ENCODE data around the gene BLOC1S3.
"Not testable (repeated sequence)": the region's sequence is repeated elsewhere in the genome, so short reads cannot be mapped to it uniquely, and the experiment has no call there.

BLOC1S3 gene

DNA sequence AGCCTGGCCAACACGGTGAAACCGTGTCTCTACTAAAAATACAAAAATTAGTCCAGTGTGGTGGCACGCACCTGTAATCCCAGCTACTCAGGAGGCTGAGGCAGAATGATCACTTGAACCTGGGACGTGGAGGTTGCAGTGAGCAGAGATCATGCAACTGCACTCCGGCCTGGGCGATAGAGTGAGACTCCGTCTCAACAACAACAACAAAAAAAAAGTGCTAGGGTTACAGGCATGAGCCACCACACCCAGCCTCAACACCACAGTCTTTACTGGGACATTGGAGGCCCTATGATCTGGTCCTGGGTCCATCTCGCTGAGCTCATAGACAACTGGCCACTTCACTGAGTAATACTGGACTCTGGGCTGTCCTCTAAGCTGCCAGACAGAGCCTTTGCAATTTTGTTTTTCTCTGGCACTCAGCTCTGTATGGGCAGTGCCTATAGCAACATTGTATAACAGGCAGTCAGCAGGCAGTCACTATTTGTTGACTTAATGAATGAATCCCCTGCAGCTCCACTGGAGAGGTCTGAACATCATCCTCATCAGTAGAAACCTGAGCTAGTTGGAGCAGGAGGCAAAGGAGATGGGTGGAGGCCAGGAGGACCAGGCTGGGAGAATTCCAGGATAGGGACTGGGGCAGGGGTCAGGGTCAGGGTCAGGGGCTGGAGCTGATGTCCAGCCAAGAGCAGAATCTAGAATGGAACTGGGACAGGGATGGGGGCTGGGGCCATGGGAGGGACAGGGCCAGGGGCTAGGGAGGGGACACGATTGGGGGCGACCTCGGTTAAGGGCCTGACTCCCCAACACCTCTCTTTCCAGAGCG, 8.1 kb downstream of the BLOC1S3 start:
- DNase-seq (ENCODE audit: low read depth) = no peak

DNA sequence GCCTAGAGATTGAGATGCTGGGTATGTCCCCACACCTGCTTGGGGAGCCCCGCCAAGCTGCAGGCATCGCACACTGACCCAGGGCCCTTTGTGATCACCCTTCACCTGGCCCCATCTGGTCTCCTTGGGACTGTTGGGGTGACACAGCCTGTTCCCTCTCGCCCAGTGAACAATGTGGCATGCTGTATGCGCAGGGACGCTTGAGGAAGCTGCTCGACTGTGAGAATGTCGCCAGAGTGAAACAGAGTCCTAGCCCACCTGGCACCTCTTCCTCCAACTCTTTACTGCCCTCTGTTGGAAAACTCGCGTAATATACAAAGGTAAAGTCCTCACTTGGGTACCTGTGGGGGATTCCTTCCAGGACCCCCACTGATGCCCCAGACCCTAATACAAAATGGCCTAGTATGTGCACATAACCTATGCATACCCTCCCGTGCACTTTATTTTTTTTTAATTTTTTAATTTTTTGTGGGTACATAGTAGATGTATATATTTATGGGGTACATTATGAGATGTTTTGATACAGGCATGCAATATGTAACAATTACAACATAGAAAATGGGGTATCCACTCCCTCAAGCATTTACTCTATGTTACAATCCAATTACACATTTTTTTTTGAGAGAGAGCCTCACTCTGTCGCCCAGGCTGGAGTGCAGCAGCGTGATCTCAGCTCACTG, 9.0 kb downstream of the BLOC1S3 start:
- DNase-seq (ENCODE audit: low read depth) = no peak

DNA sequence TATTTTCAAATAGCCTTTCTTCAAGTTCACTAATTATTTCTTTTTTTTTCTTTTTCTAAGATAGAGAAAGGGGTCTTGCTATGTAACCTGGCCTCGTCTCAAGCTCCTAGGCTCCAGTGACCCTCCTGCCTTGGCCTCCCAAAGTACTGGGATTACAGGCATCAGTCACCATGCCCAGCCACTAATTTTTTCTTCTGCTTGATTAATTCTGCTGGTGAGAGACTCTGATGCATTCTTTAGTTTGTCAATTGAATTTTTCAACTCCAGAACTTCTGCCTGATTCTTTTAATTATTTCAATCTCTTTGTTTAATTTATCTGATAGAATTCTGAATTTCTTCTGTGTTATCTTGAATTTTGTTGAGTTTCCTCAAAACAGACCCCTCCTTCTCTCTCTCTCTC, 11.4 kb downstream of the BLOC1S3 start:
- DNase-seq (ENCODE audit: low read depth) = no peak

DNA sequence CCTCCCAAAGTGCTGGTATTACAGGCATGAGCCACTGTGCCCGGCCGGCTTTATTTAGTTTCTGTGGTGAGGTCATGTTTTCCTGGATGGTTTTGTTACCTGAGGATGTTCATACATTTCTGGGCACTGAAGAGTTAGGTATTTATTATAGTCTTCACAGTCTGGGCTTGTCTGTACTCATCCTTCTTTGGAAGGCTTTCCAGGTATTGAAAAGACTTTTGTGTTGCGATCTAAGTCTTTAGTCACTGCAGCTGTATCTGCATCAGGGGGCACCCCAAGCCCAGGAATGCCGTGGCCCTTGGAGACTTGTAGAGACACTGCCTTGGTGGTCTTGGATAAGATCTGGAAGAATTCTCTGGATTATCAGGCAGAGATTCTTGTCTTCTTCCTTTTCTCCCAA, 12.8 kb downstream of the BLOC1S3 start:
- DNase-seq (ENCODE audit: low read depth) = no peak

DNA sequence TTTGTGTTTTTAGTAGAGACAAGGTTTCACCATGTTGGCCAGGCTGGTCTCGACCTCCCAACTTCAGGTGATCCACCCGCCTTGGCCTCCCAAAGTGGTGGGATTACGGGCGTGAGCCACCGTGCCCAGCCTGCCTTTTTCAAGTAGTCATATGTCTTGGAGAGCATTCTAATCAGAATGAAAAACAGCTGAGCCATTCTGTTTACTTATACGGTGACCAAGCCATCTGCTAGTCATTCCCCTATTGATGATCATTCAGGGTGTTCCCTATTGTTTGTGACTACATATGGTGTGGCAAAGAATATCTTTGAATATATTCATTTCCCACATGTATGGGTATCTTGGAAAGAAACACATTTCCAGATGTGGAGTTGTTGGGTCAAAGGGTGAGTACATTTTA, 17.2 kb downstream of the BLOC1S3 start:
- no peak for DNase-seq (ENCODE audit: low read depth)

DNA sequence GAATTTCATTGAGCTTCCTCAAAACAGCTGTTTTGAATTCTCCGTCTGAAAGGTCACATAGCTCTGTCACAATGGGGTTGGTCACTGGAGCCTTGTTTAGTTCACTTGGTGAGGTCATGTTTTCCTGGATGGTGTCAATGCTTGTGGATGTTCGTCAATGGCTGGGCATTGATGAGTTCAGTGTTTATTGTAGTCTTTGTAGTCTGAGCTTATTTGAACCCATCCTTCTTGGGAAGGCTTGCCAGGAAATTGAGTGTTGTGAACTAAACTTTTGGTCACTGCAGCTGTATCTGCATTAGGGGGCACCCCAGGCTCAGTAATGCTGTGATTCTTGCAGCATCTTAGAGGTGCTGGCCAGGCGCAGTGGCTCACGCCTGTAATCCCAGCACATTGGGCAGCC, 22.0 kb downstream of the BLOC1S3 start:
- no peak for DNase-seq (ENCODE audit: low read depth)

DNA sequence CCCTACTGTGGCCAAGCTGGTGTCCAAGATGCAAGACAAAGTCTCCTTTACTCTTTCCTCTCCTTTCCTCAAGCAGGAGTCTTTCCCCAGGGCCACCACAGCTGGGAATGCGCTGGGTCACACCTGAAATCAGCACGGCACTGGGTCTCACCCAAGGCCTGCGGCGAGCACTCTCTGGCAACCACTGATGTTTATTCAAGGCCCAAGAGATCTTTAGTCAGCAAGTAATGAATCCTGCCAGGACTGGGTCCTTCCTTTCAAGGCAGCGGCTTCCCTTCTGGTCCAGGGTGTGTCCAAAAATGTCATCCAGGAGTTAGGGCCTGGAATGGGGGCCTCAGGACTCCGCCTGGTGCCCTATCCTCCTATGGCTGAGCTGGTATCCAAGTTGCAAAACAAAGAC, 24.1 kb downstream of the BLOC1S3 start:
- DNase-seq (ENCODE audit: low read depth) = no peak

DNA sequence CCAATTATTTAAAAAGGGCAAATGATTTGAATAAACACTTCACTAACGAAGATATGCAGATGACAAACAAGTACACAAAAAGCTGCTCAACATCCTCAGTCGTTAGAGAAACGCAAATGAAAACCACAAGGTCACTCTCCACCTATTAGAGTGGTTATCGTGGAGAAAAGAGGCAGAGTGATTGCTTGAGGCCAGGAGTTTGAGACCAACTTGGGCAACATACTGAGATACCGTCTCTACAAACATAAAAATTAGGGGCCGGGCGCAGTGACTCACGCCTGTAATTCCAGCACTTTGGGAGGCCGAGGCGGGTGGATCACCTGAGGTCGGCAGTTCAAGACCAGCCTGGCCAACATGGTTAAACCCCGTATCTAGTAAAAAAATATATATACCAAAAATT, 27.2 kb downstream of the BLOC1S3 start:
- no peak for DNase-seq (ENCODE audit: low read depth)

DNA sequence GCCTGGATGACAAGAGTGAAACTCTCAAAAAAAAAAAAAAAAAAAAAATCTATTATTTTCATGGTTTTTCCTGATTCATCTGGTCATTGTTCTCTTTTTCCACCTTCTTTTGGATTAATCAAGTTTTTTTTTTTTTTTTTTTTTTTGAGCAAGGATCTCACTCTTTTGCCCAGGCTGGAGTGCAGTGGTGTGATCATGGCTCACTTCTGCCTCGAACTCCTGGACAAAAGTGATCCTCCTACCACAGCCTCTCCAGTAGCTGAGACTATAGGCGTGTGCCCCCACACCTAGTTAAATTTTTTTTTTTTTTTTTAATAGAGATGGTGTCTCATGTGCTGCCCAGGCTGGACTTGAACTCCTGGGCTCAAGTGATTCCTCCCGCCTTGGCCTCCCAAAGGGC, 27.7 kb downstream of the BLOC1S3 start:
- DNase-seq (ENCODE audit: low read depth) = no peak

DNA sequence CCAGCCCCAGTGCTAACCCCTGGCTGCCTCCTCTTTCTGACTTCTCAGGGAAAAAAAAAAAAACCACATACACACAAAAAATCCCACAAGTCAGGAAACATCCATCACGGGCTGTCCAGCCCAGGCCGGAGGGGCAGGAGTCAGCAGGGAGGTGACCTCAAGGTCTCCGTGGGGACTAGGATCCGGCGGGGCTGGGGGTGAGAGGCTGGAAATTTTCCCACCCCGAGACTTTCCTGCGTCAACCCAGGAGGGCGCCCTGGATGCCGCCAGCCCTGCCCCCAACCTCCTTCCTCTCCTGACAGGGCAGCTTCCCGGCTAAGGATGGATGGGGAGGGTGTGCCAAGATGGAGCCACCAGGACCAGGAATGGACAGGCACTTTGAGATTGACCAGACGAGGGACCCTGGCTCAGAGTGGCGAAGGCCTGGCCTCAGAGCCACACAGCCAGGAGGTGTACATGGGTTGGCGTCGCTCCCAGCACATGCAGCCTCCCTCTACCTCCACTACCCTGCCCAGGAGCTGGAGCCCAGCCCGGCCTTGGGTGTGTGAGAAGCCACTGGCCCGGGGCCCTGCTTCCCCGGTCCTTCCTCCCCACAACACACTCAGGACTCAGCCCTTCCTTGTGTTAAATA, 33.3 kb downstream of the BLOC1S3 start:
- no peak for DNase-seq (ENCODE audit: low read depth)

DNA sequence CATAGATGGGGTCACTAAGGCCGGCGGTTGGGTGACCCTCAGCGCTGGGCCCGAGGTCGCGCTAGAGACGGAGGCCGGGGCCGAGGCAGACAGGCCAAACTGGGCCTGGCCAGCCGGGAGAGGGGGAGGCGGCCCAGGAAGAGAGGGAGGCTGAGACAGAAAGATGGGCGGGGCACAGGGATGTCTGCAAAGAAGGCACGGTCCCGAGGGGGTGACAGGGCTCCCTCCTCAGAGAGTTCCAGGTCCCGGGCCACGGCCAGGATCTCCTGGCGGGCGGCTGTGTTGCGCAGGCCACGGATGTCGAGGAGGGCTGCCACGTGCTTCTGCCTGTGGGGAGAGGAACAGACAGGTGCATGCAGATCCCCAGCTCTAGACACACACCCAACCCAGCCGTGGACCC, 34.4 kb downstream of the BLOC1S3 start:
- DNase-seq (ENCODE audit: low read depth) = no peak

DNA sequence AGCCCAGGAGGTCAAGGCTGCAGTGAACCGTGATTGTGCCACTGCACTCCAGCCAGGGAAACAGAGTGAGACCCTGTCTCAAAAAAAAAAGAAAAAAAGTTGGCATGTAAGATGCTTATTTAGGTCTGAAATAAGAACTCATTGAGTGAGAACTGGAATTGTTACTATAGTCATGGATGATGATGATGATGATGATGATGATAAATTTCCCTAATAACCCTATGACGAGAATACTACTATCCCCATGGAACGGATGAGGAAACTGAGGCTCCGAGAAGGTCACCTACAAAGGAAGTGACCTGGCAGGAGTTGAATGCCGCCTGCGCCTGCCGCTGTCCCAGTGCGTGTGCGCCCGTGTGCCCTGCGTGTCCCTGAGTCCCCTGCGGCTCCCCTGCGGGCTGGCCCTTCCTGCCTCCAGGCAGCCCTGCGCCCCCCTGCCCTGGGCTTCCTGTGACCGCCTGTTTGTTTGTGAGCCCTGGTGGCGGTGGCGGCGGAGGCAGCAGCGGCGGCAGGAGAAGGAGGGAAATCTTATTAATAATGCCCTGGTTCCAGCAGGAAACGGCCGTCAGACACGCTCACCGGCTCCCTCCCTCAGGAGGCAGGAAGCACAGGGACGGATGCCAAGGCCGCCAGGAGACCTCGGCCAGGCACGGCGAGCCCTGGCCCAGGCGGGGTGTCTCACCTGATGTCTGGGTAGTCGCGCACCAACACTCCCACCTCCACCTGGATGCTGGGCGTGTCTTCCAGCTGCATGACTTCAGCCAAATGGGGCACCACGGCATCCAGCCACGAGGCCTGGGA, 37.0 kb downstream of the BLOC1S3 start:
- no peak for DNase-seq (ENCODE audit: low read depth)

DNA sequence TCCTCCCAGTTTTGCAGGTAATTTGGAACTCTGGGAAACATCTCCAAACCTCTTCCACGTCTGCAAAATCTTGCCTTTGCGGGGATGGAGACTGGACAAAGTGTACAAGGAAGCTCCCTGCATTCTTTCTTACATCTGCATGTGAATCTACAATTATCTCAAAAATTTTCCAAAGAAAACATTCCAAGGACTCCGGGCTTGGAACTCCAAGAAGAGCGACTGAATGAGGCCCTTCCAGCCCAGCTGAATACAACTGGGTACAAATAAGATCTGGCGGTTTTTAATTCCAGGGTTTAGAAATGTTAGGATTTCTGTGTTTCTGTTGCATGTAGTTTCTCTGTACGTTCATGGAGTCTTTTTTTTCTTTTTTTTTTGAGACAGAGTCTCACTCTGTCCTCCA, 38.1 kb downstream of the BLOC1S3 start:
- no peak for DNase-seq (ENCODE audit: low read depth)

DNA sequence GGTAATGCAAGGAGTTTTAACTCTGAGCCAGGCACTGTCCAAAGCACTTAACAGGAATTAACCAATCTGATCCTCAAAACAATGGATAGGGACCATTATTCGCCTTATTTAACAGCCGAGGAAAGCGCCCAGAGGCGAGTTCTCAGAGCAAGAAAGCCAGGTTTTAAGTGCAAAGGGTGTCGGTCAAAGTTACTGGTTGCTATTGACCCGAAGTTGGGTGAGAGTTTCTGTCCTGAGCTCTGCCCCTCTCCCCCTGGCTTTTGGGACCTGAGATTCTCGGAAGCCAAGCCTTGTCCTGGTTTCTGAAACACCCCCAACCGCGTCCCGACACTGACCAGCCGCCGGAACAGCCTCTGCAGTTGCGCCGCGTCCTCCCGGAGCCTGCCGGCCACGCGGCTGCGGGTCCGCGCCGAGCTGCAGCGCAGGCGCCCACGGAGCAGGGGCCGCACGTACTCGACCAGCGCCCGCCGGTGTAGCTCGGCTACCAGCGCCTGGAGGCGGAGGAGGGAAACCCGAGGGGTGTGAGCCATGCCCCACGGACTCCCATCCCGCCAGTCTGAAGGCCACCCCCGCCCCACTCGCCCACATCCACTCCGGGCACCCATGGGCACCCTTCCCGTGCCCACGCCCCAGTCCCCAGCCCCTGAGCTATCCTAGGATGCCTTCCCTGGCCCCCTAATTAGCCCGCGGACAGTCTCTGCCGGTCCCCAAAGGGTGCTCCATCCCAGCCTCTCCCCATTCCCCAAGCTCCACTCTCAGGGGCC, 38.8 kb downstream of the BLOC1S3 start:
- DNase-seq (ENCODE audit: low read depth) = no peak

DNA sequence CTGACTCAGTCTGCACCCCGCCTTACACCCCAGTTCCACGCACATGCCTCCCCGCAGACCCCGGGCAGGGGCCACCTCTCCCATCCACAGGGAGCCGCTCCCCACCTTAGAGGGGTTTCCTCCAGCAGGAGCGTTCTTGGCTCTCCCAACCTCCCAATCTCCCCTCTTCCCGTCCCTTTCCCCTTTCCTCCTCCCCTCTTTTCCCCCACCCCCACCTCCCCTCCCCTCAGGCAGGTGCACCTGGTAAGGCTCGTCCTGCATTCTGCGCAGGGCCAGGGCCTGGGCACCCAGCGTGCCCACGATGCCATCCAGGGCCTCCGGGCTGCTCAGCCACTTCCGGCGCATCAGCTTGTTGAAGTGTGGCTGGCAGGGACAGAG, 39.4 kb downstream of the BLOC1S3 start:
- DNase-seq (ENCODE audit: low read depth) = no peak

DNA sequence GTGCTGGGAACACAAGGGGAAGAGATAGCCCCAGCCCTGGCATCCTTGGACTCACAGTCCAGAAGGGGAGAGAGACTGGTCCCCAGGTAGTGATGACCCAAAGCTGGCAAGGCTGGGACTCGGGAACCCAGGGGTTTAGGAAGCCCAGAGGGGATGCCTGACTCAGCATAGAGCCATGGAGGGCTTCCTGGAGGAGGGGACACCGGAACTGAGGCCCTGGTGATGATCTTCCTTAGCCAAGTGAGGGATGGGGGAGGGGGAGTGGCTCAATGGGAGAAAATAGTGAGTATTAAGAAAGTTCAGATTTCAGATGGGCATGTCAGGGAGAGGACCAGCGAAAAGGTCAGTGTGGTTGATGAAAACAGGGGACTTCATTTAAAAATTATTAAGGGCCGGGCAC, 39.8 kb downstream of the BLOC1S3 start:
- DNase-seq (ENCODE audit: low read depth) = no peak

DNA sequence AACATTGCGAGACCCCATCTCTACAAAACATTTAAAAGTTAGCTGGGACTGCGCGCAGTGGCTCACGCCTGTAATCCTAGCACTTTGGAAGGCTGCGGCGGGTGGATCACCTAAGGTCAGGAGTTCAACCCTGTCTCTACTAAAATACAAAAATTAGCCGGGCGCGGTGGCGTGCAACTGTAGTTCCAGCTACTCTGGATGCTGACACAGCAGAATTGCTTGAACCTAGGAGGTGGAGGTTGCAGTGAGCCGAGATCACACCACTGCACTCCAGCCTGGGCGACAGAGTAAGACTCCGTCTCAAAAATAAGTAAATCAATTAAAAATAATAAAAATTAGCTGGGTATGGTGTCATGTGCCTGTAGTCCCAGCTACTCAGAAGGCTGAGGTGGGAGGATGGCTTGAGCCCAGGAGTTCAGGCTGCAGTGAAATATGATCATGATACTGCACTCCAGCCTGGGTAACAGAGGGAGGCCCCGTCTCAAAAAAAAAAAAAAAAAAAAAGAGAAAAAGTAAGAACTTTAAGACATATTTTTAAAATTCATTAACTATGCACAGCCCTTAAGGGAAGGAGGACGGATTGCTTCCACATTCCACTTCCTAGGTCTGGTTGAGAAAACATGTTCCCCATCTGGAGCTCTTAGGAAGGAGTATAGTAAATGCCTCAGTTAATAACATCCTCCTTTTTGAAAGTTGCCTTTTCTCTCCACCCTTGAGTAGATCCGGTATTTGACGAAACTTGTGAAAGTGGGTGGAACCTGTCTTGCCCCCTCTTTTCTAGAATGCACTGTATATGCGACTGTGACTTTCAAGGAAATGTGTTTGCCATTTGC, 40.5 kb downstream of the BLOC1S3 start:
- no peak for DNase-seq (ENCODE audit: low read depth)

DNA sequence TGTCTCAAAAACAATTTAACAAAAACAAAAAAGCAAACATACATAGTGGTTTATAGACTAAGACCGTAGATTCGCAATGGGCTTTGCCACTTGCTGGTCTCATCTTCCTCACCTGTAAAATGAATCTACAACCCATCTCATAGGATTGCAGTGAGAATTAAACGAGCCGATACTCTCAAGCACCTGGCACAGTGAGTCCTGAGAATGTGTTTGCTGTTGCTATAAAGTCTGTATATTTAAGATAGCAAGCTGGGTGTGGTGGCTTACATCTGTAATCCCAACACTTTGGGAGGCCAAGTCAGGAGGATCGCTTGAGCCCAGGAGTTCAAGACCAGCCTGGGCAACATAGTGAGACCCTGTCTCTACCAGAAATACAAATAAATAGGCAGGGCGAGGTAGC, 44.1 kb downstream of the BLOC1S3 start:
- no peak for DNase-seq (ENCODE audit: low read depth)

DNA sequence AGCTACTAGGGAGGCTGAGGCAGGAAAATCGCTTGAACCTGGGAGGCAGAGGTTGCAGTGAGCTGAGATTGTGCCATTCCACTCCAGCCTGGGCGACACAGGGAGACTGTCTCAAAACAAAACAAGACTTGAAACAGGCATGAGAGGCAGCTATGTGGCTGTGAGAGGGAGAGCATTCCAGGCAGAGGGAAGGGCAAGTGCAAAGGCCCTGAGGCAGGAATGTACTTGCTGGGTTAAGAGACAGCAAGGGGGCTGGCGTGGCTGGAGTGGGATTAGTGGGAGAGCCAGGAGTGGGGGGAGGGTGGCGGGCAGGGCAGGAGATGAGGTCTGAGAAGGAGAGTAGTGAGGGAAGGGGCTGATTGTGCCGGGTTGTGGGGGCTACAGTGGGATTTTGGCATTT, 45.3 kb downstream of the BLOC1S3 start:
- DNase-seq (ENCODE audit: low read depth) = no peak

DNA sequence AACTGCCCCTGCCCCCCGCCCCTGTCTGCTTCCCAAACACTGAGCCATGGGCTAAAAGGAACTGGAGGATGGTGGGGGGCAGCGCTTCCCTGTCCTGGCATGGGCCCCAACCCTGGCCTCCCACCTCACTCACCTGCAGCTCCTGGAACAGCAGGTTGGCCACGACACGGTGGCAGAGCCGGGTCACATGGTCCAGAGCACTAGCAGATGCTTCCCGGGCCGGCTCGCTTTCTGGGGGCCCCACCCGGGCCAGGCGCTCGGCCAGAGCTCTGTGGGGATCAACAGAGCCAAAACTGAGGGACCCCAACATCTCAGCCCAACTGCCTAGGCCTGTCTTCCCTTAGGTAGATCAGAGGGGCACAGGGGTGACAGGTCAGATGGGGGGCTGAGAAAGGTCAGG, 46.1 kb downstream of the BLOC1S3 start:
- no peak for DNase-seq (ENCODE audit: low read depth)

DNA sequence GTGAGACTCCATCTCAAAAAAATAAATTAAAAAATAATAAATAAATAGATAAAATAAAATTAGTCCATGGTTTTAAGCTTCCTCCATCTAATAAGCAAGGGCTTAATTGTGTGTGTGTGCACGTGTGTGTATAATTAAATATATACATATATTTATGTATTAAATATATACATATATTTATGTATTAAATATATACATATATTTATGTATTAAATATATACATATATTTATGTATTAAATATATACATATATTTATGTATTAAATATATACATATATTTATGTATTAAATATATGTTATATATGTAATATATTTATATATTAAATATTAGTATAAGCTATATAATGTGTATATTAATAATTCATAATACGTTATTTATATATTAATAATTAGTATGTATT, 50.5 kb downstream of the BLOC1S3 start:
- DNase-seq (ENCODE audit: low read depth) = not testable (repeated sequence)

Data from stimulated activated CD8-positive, alpha-beta memory T cell treated with anti-CD3 and anti-CD28 coated beads, Interleukin-15, amount 100 ng/mL, for 24 hours (primary cell).